Natural killer cell (primary cell): ENCODE measurements around the gene AUTS2. TPM values are rescaled to one million over a fixed set of nuclear protein-coding genes. Genes with fewer than 3 reads are reported as not detected.

Experiments
- ATAC-seq, 3 donors: fragments of 150-1000 bp in 2 of 3; fragments of 200-7000 bp in 1 of 3; cut with Tn5 transposase; 1 replicate in 1 of 3; 2 replicates in 2 of 3; pipeline ENCODE4 v1.10.0; 2021; ENCODE audit warnings: mild to moderate bottlenecking in 2 of 3, moderate library complexity in 2 of 3
- DNase-seq, 2 donors: peaks; one replicate each; pipeline versions ENCODE4 v3.0.0 to v3.0.0-alpha.2; 2013 to 2021; ENCODE audit warnings: mixed read lengths in 1 of 2
- H3K27ac ChIP-seq: one replicate; pipeline ENCODE4 v1.5.1; 2013; ENCODE audit warnings: mild to moderate bottlenecking, low read length
- H3K27me3 ChIP-seq: one replicate; pipeline ENCODE4 v1.6.1; 2013; ENCODE audit warnings: low read length; ENCODE audit not compliant: control insufficient read depth, insufficient read depth
- H3K36me3 ChIP-seq: one replicate; pipeline ENCODE4 v1.6.1; 2013; ENCODE audit warnings: low read length; ENCODE audit not compliant: control insufficient read depth, insufficient read depth
- H3K4me1 ChIP-seq: one replicate; pipeline ENCODE4 v1.6.1; 2013; ENCODE audit warnings: low read length; ENCODE audit not compliant: control insufficient read depth, insufficient read depth
- H3K4me3 ChIP-seq: one replicate; pipeline ENCODE4 v1.5.1; 2013; ENCODE audit warnings: low read length
- H3K9me3 ChIP-seq: one replicate; pipeline ENCODE4 v1.6.1; 2013; ENCODE audit warnings: low read length; ENCODE audit not compliant: control insufficient read depth, insufficient read depth
- H3K27ac Mint-ChIP-seq, 2 donors: one replicate each; pipeline ENCODE4 v1.8.0; 2022; ENCODE audit warnings: mild to moderate bottlenecking in 2 of 2, mixed read lengths in 2 of 2, moderate library complexity in 1 of 2
- H3K27me3 Mint-ChIP-seq, 2 donors: one replicate each; pipeline ENCODE4 v1.8.0; 2022; ENCODE audit warnings: low read depth in 2 of 2, mixed read lengths in 2 of 2
- H3K36me3 Mint-ChIP-seq: one replicate; pipeline ENCODE4 v1.8.0; 2022; ENCODE audit warnings: mixed read lengths
- H3K4me1 Mint-ChIP-seq, 2 donors: one replicate each; pipeline ENCODE4 v1.8.0; 2022; ENCODE audit warnings: mixed read lengths in 2 of 2
- H3K4me3 Mint-ChIP-seq: one replicate; pipeline ENCODE4 v1.8.0; 2022; ENCODE audit warnings: mild to moderate bottlenecking, moderate library complexity, mixed read lengths
- H3K9me3 Mint-ChIP-seq, 2 donors: one replicate each; pipeline ENCODE4 v1.8.0; 2022; ENCODE audit warnings: mixed read lengths in 2 of 2
- WGBS: methylation state at CpG from one replicate; pipeline ENCODE4 v1.1.7; 2013; ENCODE audit warnings: missing lambda C conversion rate; ENCODE audit not compliant: insufficient coverage; 5-methylcytosine and 5-hydroxymethylcytosine counted together
- intact Hi-C: fragments of 100-400 bp; cut with micrococcal nuclease; formaldehyde crosslinking; loops from one replicate; pipeline ENCODE4 v1.14.2; 2022
- total RNA-seq, 4 donors: library from RNA; stranded (reverse); fragments of 120-200 nt in 1 of 4; gene quantifications; one replicate each; pipeline versions ENCODE4 v1.2.3 to v1.2.4, GENCODE V29; 2013 to 2022
- TF ChIP-seq, protein P1 (sequence below): fragments of 200-600 bp; IDR thresholded peaks from one replicate; pipeline ENCODE4 v1.8.0; 2022; ENCODE audit warnings: antibody characterized with exemption

AUTS2 gene
- total RNA-seq, 3 donors from 2014 or later (not counting 1 experiment from before 2014, with no cell fraction given), result 147 to 197 (median 155) TPM

DNA sequence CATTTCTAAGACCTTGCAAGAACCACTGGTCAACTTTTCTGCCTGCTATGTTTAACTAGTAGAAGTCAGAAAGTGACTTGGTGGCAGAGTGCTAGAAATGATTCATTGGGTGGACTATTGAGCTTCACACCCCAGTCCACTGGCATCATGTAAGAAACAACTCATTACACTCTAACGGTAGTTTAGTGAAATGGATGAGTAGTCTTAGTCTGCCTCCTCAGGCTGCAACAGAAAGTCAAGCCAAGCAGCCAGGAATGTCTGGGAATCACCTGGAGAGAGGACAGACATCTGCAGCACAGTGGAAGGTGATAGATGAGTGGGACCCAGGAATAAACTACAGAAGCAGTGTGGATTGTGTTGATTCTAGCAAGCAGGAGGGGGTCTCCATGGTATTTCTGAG is 125.4 kb downstream of the AUTS2 start:
- H3K4me3 ChIP-seq, result no peak overlapping the region
- peaks cover 0 to 2% of the 10 kb centered on the region in 2 donors for H3K27me3 Mint-ChIP-seq
- TF ChIP-seq, protein P1, sequence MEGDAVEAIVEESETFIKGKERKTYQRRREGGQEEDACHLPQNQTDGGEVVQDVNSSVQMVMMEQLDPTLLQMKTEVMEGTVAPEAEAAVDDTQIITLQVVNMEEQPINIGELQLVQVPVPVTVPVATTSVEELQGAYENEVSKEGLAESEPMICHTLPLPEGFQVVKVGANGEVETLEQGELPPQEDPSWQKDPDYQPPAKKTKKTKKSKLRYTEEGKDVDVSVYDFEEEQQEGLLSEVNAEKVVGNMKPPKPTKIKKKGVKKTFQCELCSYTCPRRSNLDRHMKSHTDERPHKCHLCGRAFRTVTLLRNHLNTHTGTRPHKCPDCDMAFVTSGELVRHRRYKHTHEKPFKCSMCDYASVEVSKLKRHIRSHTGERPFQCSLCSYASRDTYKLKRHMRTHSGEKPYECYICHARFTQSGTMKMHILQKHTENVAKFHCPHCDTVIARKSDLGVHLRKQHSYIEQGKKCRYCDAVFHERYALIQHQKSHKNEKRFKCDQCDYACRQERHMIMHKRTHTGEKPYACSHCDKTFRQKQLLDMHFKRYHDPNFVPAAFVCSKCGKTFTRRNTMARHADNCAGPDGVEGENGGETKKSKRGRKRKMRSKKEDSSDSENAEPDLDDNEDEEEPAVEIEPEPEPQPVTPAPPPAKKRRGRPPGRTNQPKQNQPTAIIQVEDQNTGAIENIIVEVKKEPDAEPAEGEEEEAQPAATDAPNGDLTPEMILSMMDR, result no peak
- no peak for ATAC-seq
- H3K4me3 Mint-ChIP-seq, result no peak overlapping the region
- H3K4me1 ChIP-seq, result no peaks in the 10 kb centered on the region
- no peaks in the 10 kb centered on the region for H3K9me3 ChIP-seq
- intact Hi-C loops, result no loop called here
- no peaks in the 10 kb centered on the region for H3K36me3 ChIP-seq
- no peak overlapping the region for H3K27ac ChIP-seq
- H3K4me1 Mint-ChIP-seq, result no peaks in the 10 kb centered on the region
- no CpG with 5 or more reads among the region's 1 CpG for WGBS
- no peak overlapping the region for H3K27ac Mint-ChIP-seq
- no peak for DNase-seq
- H3K9me3 Mint-ChIP-seq, result no peaks in the 10 kb centered on the region
- no peaks in the 10 kb centered on the region for H3K27me3 ChIP-seq
- no peaks in the 10 kb centered on the region for H3K36me3 Mint-ChIP-seq

DNA sequence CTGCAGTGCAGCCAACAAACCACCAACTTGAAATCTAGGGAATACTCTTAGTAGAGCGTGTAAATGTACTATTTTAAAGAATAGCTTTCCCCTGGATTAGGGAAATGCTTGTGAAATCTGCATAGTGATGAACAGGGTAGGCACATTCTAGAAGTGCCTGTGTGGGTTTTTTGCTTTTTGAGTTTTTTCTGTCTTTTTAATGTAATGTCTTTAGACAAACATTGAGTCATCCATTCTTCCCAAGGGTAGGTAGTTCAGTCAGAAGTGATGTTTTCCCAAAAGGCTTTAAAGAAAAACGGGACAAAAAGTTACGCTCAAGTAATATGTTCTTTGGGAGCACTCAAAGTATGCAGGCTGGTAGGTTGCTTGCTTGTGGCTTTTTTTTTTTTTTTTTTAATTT is 130.0 kb downstream of the AUTS2 start:
- no peaks in the 10 kb centered on the region for H3K36me3 ChIP-seq
- Mint-ChIP-seq H3K27me3 (peaks cover 0 to 2% of the 10 kb centered on the region in 2 donors), H3K9me3 (no peaks in the 10 kb centered on the region), H3K4me3 (no peak overlapping the region), H3K36me3 (no peaks in the 10 kb centered on the region), H3K27ac (no peak overlapping the region), H3K4me1 (peaks cover 0 to 4% of the 10 kb centered on the region in 2 donors)
- intact Hi-C loops, result no loop called here
- ATAC-seq, result no peak
- H3K27me3 ChIP-seq, result no peaks in the 10 kb centered on the region
- no peak for DNase-seq
- no peak overlapping the region for H3K4me3 ChIP-seq
- WGBS, result 90% methylated on average over 3 of the region's 3 CpGs
- no peaks in the 10 kb centered on the region for H3K9me3 ChIP-seq
- TF ChIP-seq, protein P1, result no peak
- no peak overlapping the region for H3K27ac ChIP-seq
- no peaks in the 10 kb centered on the region for H3K4me1 ChIP-seq

- H3K4me3 ChIP-seq, result no peak overlapping the region
- no peaks in the 10 kb centered on the region for H3K27me3 ChIP-seq
- no peaks in the 10 kb centered on the region for H3K36me3 ChIP-seq
- Mint-ChIP-seq H3K4me1 (peaks cover 0 to 4% of the 10 kb centered on the region in 2 donors), H3K4me3 (no peak overlapping the region), H3K27me3 (peaks cover 0 to 2% of the 10 kb centered on the region in 2 donors), H3K9me3 (no peaks in the 10 kb centered on the region), H3K36me3 (no peaks in the 10 kb centered on the region), H3K27ac (no peak overlapping the region)
- no peaks in the 10 kb centered on the region for H3K9me3 ChIP-seq
- no peak overlapping the region for H3K27ac ChIP-seq
- DNase-seq (no peak), ATAC-seq (no peak)
- TF ChIP-seq, protein P1, result no peak
- H3K4me1 ChIP-seq, result no peaks in the 10 kb centered on the region
- WGBS, result 100% methylated on average over 1 of the region's 2 CpGs
- intact Hi-C loops, result no loop called here
Measured at GRCh38 chr7:69732203-69732602, 133.9 kb downstream of the AUTS2 start.

GRCh38 chr7:69735582-69735981 is 137.3 kb downstream of the AUTS2 start:
- no peak for DNase-seq
- Histone ChIP-seq H3K36me3 (no peaks in the 10 kb centered on the region), H3K27me3 (no peaks in the 10 kb centered on the region), H3K9me3 (no peaks in the 10 kb centered on the region), H3K4me1 (peaks cover 3% of the 10 kb centered on the region), H3K4me3 (no peak overlapping the region), H3K27ac (no peak overlapping the region)
- Mint-ChIP-seq H3K27me3 (no peaks in the 10 kb centered on the region), H3K9me3 (no peaks in the 10 kb centered on the region), H3K4me3 (no peak overlapping the region), H3K36me3 (no peaks in the 10 kb centered on the region), H3K4me1 (peaks cover 10 to 12% of the 10 kb centered on the region in 2 donors), H3K27ac (no peak overlapping the region)
- no peak for ATAC-seq
- TF ChIP-seq, protein P1, result no peak
- 88% methylated on average over 2 of the region's 2 CpGs for WGBS
- intact Hi-C loops, result no loop called here
